ENCODE data around the gene RARS1. TPM values are rescaled to one million over a fixed set of nuclear protein-coding genes. Genes with fewer than 3 reads are reported as not detected.

RARS1 gene
- total and polyA plus RNA-seq, 2 experiments from 2014 or later: 56.2 to 187 TPM

DNA sequence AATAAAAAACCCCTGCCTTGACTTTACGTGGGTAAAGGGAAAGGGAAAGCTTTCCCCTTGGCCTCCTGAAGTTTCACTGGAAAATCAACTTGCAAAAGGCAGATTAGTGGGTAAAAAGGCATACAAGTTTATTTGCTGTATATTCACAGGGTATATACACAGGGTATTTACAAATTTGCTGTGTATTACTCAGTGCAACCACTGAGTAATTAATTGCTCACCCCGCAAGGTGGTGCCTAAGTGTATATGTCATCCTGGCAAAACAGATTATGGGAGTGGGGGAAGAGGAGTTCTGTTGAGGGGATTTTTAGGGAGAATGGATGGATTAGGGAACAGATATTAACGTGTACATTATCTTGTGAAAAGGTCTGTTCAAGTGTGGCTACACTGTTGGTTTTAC, 7.1 kb upstream of the RARS1 start:
- 82% methylated on average over 3 of the region's 3 CpGs for WGBS (ENCODE audit: low lambda C conversion rate, missing lambda C conversion rate)
- Histone ChIP-seq H3K4me1 (ENCODE audit: insufficient read depth) (no peaks in the 10 kb centered on the region), H2AFZ (no peak overlapping the region), H3K4me2 (no peak overlapping the region), H3K9me2 (replicated peaks; ENCODE audit: insufficient read depth) (no peaks in the 10 kb centered on the region), H3K36me3 (replicated peaks; ENCODE audit: insufficient read depth, low read depth) (no peaks in the 10 kb centered on the region), H3K27ac (no peak overlapping the region), H3K9me3 (ENCODE audit: low read depth) (no peaks in the 10 kb centered on the region), H4K20me1 (ENCODE audit: insufficient read depth, poor library complexity, severe bottlenecking) (no peaks in the 10 kb centered on the region), H3K79me2 (no peaks in the 10 kb centered on the region), H3K27me3 (no peaks in the 10 kb centered on the region), H3K4me3 (no peak overlapping the region)
- TF ChIP-seq, protein P1, sequence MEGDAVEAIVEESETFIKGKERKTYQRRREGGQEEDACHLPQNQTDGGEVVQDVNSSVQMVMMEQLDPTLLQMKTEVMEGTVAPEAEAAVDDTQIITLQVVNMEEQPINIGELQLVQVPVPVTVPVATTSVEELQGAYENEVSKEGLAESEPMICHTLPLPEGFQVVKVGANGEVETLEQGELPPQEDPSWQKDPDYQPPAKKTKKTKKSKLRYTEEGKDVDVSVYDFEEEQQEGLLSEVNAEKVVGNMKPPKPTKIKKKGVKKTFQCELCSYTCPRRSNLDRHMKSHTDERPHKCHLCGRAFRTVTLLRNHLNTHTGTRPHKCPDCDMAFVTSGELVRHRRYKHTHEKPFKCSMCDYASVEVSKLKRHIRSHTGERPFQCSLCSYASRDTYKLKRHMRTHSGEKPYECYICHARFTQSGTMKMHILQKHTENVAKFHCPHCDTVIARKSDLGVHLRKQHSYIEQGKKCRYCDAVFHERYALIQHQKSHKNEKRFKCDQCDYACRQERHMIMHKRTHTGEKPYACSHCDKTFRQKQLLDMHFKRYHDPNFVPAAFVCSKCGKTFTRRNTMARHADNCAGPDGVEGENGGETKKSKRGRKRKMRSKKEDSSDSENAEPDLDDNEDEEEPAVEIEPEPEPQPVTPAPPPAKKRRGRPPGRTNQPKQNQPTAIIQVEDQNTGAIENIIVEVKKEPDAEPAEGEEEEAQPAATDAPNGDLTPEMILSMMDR (IDR thresholded peaks at IDR 0.05; ENCODE audit: poor library complexity): no peak
- no peak for TF ChIP-seq EZH2phosphoT487 (IDR thresholded peaks at IDR 0.05; ENCODE audit: low read depth, severe bottlenecking, unreplicated experiment)
- no peak for TF ChIP-seq EZH2 (IDR thresholded peaks at IDR 0.05; ENCODE audit: borderline replicate concordance)
- no peak for DNase-seq (ENCODE audit: low spot score)

DNA sequence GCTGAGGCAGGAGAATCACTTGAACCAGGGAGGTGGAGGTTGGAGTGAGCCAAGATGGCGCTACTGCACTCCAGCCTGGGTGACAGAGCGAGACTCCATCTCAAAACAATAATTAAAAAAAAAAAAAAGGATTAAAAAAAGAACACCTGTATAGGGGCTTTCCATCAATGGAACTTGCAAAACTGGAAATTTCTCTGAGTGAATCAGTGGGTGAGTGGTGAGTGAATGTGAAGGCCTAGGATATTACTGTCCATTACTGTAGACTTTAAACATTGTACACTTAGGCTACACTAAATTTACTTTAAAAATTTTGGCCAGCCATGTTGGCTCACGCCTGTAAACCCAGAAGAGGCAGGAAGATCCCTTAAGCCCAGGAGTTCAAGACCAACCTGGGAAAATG, 5.7 kb upstream of the RARS1 start:
- Histone ChIP-seq H4K20me1 (ENCODE audit: insufficient read depth, poor library complexity, severe bottlenecking) (no peaks in the 10 kb centered on the region), H3K9me2 (replicated peaks; ENCODE audit: insufficient read depth) (no peaks in the 10 kb centered on the region), H3K4me2 (no peak overlapping the region), H3K79me2 (no peaks in the 10 kb centered on the region), H3K27ac (no peak overlapping the region), H3K4me3 (no peak overlapping the region), H3K4me1 (ENCODE audit: insufficient read depth) (no peaks in the 10 kb centered on the region), H3K27me3 (no peaks in the 10 kb centered on the region), H2AFZ (no peak overlapping the region), H3K36me3 (replicated peaks; ENCODE audit: insufficient read depth, low read depth) (no peaks in the 10 kb centered on the region), H3K9me3 (ENCODE audit: low read depth) (no peaks in the 10 kb centered on the region)
- TF ChIP-seq EZH2phosphoT487 (IDR thresholded peaks at IDR 0.05; ENCODE audit: low read depth, severe bottlenecking, unreplicated experiment): no peak
- DNase-seq (ENCODE audit: low spot score): no peak
- 95% methylated on average over 3 of the region's 3 CpGs for WGBS (ENCODE audit: low lambda C conversion rate, missing lambda C conversion rate)

DNA sequence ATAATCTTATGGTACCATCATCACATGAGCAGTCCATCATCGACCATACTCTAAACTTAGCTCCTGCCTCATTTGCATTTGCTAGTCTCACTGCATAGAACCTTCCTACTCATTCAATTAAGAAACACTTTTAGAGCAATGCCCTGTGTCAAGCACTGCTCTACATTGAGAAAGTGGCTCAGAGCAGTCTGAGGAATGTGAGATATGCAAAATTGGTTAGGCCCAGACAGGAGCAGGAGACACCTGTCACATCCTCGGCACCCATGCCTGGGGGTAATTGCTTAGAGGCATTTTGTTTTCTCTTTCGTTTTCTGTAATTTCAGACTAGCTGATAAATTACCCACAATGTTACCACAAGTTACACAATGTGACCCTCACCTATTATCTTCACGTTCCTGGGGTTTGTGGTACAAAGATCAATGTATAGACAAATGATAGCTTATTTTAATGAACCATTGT, 4.9 kb upstream of the RARS1 start:
- Histone ChIP-seq H3K36me3 (replicated peaks; ENCODE audit: insufficient read depth, low read depth) (no peaks in the 10 kb centered on the region), H3K4me1 (ENCODE audit: insufficient read depth) (no peaks in the 10 kb centered on the region), H2AFZ (no peak overlapping the region), H3K9me3 (ENCODE audit: low read depth) (no peaks in the 10 kb centered on the region), H3K27me3 (no peaks in the 10 kb centered on the region), H3K79me2 (no peaks in the 10 kb centered on the region), H3K4me2 (no peak overlapping the region), H4K20me1 (ENCODE audit: insufficient read depth, poor library complexity, severe bottlenecking) (no peaks in the 10 kb centered on the region), H3K4me3 (no peak overlapping the region), H3K27ac (no peak overlapping the region), H3K9me2 (replicated peaks; ENCODE audit: insufficient read depth) (no peaks in the 10 kb centered on the region)
- 48% methylated on average over 4 of the region's 4 CpGs for WGBS (ENCODE audit: low lambda C conversion rate, missing lambda C conversion rate)
- TF ChIP-seq, protein P1 (IDR thresholded peaks at IDR 0.05; ENCODE audit: poor library complexity): no peak
- TF ChIP-seq EZH2 (IDR thresholded peaks at IDR 0.05; ENCODE audit: borderline replicate concordance): no peak
- no peak for TF ChIP-seq EZH2phosphoT487 (IDR thresholded peaks at IDR 0.05; ENCODE audit: low read depth, severe bottlenecking, unreplicated experiment)
- no peak for DNase-seq (ENCODE audit: low spot score)

DNA sequence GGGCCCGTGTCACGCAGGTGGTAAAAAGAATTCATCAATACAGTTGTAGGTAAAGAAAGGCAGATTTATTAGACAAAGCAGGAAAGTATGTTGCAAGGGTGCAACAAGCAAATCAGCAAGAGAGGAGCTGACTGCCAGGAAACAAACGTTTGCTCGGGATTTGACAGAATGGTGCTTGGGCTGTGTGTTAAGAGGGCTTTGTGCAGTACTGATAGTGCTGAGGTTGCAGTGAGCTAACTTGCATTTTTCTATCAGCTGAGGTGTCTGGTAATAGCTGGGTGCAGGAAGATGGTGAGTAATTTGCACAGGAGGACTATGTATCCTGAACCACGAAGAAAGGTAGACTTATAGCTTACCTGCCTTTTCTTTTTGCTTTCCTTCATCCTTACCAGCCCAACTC, 3.9 kb upstream of the RARS1 start:
- no peak overlapping the region for H3K27ac ChIP-seq
- no peak overlapping the region for H3K4me2 ChIP-seq

More for the DNA sequence above, 3.9 kb upstream of the RARS1 start:
- H3K4me1 ChIP-seq (ENCODE audit: insufficient read depth): peaks cover under 1% of the 10 kb centered on the region
- H3K9me2 ChIP-seq (replicated peaks; ENCODE audit: insufficient read depth): no peaks in the 10 kb centered on the region
- no peaks in the 10 kb centered on the region for H3K9me3 ChIP-seq (ENCODE audit: low read depth)
- no peaks in the 10 kb centered on the region for H3K36me3 ChIP-seq (replicated peaks; ENCODE audit: insufficient read depth, low read depth)
- H3K79me2 ChIP-seq: peaks cover 6% of the 10 kb centered on the region
- H3K4me3 ChIP-seq: no peak overlapping the region
- H4K20me1 ChIP-seq (ENCODE audit: insufficient read depth, poor library complexity, severe bottlenecking): peaks cover under 1% of the 10 kb centered on the region
- no peak overlapping the region for H2AFZ ChIP-seq
- 62% methylated on average over 5 of the region's 5 CpGs for WGBS (ENCODE audit: low lambda C conversion rate, missing lambda C conversion rate)
- H3K27me3 ChIP-seq: no peaks in the 10 kb centered on the region
- no peak for DNase-seq (ENCODE audit: low spot score)
- TF ChIP-seq EZH2phosphoT487 (IDR thresholded peaks at IDR 0.05; ENCODE audit: low read depth, severe bottlenecking, unreplicated experiment) (no peak), EZH2 (IDR thresholded peaks at IDR 0.05; ENCODE audit: borderline replicate concordance) (no peak)
- TF ChIP-seq, protein P1 (IDR thresholded peaks at IDR 0.05; ENCODE audit: poor library complexity): no peak
